Effector CD8-positive, alpha-beta T cell (primary cell): Measurements from ENCODE around the gene DENND10.
"Not testable (repeated sequence)": the region's sequence is repeated elsewhere in the genome, so short reads cannot be mapped to it uniquely, and the experiment has no call there.

Source experiments
- DNase-seq: peaks from one replicate; lab custom pipeline; 2025; lab: John Stamatoyannopoulos, UW
- total RNA-seq, 4 experiments: gene quantifications; one replicate each; lab custom pipeline; 2026; lab: John Stamatoyannopoulos, UW

The DENND10 gene, protein sequence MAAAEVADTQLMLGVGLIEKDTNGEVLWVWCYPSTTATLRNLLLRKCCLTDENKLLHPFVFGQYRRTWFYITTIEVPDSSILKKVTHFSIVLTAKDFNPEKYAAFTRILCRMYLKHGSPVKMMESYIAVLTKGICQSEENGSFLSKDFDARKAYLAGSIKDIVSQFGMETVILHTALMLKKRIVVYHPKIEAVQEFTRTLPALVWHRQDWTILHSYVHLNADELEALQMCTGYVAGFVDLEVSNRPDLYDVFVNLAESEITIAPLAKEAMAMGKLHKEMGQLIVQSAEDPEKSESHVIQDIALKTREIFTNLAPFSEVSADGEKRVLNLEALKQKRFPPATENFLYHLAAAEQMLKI
- 18.2 to 31.0 (median 24.9) reads per million in 4 experiments for total RNA-seq

DNA sequence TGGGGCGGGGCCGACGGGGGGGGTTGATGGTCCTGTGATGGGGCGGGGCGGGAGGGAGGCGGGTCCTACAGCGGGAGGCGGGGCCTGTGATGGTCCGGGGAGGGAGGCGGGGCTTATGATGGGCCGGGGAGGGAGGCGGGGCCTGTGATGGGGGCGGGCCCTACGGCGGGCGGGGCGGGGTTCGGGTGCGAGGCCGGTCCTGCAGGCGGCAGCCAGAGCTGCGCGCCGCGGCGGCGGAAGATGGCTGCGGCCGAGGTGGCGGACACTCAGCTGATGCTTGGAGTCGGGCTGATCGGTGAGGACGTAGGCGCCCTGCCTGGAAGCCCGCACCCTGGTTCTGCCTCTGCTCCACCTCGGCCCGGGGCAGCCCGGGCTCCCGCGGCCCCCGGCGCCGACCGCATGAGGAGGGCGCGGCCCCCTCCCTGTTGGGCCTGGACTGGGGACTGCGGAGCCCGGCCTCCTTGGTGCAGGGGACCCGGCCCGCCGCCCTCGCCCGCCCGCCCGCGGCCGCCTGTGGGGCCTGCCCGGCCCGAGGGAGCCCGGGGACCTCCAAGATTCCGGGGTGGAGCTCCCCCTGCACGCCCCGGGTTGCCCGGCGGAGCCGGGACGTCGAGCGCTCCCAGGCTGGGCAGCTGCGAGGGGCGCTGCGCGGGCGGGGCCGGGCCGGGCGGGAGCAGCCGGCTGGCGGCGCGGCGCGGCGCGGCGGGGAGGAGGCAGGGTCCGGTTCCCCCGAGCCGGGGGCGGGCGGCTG, at the start of gene DENND10:
TSS of gene DENND10 (plus strand) at position 211 of the 751 bp plus-strand sequence. CDS start at position 241, 30 bp downstream.
- DNase-seq, result peak; percentile 84

GRCh38 chr10:119055472-119055871, 48.4 kb upstream of the DENND10 start:
- no peak for DNase-seq

- DNase-seq, result no peak
Observed at GRCh38 chr10:119058010-119058409, 45.9 kb upstream of the DENND10 start.

DNA sequence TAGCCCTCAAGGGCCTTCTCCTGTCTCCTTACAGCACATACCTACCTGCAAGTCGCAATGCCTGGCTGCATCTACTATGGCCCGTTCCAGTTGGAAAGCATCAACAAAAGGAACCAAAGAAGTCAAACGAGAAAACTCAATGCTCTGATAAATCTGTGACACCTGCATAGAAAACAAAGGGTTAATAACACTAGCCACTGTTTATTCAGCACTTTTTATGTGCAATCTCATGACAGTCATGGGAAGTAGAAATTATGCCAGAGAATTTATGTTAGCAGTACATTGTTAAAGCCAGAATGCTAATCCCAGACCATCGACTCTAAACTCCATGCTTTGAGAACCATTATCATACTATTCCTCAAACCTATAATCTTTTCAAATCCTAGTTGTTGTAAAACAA, 44.4 kb upstream of the DENND10 start:
- DNase-seq, result no peak

DNA sequence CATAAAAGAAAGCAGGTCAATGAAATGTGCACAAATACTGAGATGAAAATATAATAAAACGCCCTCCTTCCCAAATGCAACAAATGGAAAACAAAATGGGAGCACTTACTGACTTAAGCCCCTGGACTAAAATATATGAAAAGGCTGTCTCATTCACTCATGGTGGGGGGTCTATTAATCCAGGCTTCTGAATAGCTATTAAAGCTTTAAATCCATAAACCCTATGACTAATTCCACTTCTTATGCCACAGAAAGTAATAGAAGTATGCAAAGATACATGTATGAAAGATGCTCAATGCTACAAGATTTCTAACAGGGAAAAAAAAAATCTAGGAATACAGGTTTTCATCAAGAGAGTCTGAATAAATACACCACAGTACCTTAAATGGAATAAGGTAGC, 43.8 kb upstream of the DENND10 start:
- DNase-seq, result no peak

- no peak for DNase-seq
Observed at GRCh38 chr10:119061352-119061751, 42.6 kb upstream of the DENND10 start.

- DNase-seq, result no peak
Observed at GRCh38 chr10:119061926-119062325, 42.0 kb upstream of the DENND10 start.

DNA sequence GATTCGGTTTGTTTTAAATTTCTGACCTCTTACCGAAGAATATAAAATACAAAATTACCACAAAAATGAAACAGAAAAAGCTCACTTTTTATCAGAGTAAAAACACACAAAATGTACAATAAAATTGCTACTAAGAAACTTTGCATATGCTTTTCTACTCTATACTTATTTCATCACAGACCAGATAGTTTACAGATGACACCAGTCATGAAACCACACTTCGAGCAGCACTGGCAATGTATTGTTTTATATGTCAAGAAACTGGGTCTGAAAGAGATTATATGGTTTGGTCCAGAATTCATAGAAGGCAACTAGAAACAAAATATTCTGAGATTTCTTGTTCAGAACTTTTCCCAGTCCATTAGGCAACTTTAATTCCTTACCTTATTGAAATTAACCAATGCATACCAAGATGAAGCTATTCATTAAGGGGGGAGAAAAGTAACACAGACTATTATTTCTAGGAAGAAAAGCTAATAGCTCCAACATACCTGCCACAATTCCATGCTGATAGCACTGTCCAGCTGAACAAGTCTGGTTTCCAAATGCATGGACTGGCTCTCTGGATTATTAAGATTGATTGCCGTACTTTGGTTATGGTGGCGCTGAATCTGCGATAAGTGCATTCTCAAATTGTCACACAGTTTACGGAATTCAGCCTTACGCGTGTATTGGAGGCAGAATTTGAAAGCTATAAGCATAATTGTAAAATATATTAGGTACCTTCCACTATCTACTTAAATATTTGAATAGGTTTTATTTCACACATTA, 33.3 kb upstream of the DENND10 start:
- no peak for DNase-seq

GRCh38 chr10:119073584-119073983, 30.3 kb upstream of the DENND10 start:
- DNase-seq, result no peak

DNA sequence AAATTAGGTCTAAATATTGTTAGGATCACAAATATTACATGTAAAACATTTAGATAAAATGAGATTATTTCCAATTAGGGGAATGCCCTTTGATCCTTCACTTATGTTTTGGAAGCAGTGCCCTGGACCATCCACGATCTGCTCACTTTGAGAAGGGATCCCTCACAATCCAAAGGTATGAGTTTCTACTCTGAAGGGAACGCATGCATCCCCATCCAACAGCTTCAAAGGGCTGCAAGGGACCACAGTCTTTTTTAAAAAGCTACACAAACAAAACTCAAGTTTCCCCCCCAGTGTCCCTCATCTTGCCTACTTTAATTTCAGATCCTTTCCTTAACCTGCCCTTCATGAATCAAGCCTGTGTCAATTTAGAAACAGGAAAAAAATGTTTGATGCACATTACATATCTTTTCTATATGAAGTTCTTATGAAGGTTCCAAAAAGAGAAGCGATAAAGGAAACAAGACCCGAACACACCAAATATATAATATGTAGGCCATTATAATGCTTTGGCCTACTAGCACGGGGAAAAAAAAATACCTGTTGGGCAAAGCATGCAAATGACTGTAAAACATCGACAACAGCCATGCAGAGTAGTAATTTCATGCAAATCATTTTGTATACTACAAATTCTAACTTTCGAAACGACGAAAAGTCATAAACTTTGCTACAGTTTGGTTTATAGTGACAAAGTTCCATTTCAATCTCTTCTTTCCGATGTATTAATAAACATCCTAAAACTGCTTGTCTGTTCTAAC, 25.3 kb upstream of the DENND10 start:
- no peak for DNase-seq

GRCh38 chr10:119079599-119080520, 24.1 kb upstream of the DENND10 start:
- peak; percentile 28 for DNase-seq

DNA sequence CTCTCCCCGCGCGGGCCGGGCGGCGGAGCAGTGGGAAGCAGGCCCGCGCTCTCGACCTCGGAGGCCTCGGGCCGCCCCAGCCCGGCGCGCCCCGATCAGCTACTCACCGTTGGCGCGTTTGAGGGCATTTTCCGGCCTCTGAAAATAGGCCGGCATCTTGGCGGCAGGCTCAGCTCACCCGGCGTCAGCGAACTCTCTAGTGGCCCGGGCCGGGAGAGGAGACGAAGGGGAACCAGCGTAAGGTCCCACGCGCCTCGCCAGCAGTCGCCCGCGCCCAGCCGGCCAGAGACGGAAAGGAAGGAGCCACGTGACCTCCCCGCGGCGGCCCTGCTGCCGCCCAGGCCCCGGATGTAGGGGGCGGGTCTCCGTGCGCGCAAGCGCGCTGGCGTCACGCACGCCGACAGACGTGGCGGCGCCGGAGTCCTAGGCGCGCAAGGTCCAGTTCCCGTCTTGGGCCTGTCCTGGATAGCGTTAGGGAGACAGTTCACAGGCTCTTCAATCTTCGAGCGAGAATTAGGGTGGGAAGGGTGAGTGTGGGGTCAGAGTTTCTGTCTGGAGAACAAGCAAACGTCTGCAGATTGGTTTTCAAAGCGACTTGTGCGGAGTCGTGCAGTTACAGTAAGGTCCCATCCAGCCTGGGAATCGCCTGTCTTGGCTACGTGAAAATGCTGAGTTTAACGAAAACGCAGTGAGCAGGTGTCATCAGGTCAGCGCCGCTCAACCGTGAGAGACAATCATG, 23.2 kb upstream of the DENND10 start, which contains the start of gene EIF3A:
TSS of gene EIF3A (minus strand) at position 297 of the 739 bp plus-strand sequence. CDS start at position 156, 141 bp downstream.
- peak; percentile 79 for DNase-seq

GRCh38 chr10:119084896-119085295, 19.0 kb upstream of the DENND10 start:
- DNase-seq, result no peak

DNA sequence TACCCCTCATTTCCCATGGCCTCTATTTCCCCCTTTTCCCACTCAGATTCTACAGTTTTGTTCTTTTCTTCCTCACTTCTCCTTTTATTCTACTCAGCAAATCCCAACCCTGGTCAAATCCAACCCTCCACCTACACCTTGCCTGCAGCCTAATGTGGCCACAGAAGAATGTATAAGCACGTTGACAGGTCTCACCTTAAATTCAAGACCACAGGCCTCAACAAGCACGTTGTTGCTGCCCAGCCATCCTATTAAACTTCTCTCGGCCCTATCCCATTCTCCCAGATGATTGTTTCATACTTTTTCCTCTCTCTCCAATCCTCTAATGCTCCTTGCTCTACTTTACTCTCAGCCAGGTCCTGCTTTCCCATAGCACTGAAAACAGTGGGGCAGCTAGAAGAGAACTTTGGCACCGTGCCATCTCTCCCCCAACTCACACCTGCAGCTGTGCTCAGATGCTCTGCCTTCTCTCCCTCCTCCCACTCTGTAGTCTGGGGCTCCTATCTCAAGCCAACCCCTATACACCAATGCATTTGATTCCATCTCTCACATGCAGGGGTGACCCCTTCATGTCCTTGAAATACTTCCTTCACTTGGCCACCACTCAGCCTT, 16.5 kb upstream of the DENND10 start:
- no peak for DNase-seq

- DNase-seq, result no peak
Observed at GRCh38 chr10:119090026-119090795, 13.7 kb upstream of the DENND10 start.

DNA sequence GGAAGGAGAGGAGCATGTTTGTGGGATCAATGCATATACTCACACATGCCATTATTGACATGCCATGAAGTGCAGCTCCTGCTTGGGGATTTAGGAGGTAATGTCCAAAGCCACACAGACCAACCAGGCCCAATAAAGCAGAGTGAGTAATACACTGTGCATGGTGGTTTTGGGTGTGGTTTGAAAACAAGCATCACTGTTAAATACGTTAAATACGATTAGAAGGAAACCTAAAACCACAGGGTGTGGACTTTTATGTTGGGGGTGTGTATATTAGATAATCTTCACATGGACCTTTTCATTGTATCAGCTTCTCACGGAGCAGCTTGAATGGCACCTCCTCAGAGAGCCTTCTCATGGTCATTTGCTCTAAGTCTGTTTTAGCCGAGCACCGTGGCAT, 12.9 kb upstream of the DENND10 start:
- DNase-seq, result no peak

- no peak for DNase-seq
Observed at GRCh38 chr10:119095640-119096039, 8.3 kb upstream of the DENND10 start.

GRCh38 chr10:119096641-119097415, 7.1 kb upstream of the DENND10 start:
- DNase-seq, result not testable (repeated sequence)
